Measurements from ENCODE around the gene NUP93. TPM values are rescaled to one million over a fixed set of nuclear protein-coding genes. Genes with fewer than 3 reads are reported as not detected.

The NUP93 gene
- polyA plus RNA-seq, 6 donors from 2014 or later = 54.7 to 72.7 (median 66.8) TPM

DNA sequence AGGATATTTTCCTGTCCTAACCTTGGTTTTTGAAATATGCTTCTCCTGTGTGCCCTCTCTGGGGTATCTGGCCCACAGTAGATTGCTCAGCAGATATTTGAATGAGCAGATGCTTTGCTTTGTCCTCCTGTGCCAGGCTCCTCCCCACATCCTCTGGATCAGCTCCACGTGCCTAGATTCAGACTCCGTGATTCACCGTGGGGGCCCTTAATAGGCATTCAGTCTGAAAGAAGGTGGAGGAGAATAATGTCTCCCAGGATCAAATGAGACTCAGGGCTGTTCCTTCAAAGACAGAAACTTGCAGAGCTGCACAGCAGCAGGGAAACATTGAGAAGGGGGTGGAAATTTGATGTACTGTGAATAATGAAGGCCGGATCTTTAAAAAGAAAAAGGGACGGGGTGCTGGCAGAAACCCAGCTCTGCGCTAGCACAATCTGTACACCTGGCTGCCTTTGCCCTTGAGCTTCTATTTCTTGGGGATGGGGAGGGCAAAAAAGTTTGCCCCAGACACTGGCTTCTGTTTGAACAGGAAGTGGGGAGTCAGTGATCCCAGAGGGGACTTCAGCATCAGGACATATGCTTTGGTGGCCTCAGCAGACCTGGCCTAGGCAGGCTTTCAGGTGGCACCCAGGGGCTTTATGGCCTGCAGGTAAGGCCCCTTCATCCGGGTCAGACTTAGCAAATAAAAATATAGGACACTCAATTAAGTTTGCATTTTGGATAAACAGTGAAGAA is 119.2 kb downstream of the NUP93 start:
- H3K4me3 Mint-ChIP-seq = no peak overlapping the region
- H3K9me3 Mint-ChIP-seq = peaks cover 0 to 2% (median 0%) of the 10 kb centered on the region in 7 donors
- peak overlapping the region in 4 of 6 donors; percentile 16 to 85 (median 74) for H3K27ac Mint-ChIP-seq
- ATAC-seq (ENCODE audit: low read depth in 2 of 2) = no peak
- peaks cover 15 to 28% (median 17%) of the 10 kb centered on the region in 3 donors for H3K4me1 Mint-ChIP-seq
- no peak for DNase-seq
- no peaks in the 10 kb centered on the region for H3K27me3 Mint-ChIP-seq
- peaks cover under 1 to 4% of the 10 kb centered on the region in 2 donors for H3K36me3 Mint-ChIP-seq

GRCh38 chr16:56849690-56850680 is 120.1 kb downstream of the NUP93 start:
- ATAC-seq (ENCODE audit: low read depth in 2 of 2) (no peak), DNase-seq (no peak)
- H3K27me3 Mint-ChIP-seq = no peaks in the 10 kb centered on the region
- H3K9me3 Mint-ChIP-seq = peaks cover 0 to 2% (median 0%) of the 10 kb centered on the region in 7 donors
- H3K27ac Mint-ChIP-seq = peak overlapping the region in 3 of 6 donors; percentile 43 to 49 (median 47)
- peaks cover 15 to 28% (median 17%) of the 10 kb centered on the region in 3 donors for H3K4me1 Mint-ChIP-seq
- H3K36me3 Mint-ChIP-seq = no peaks in the 10 kb centered on the region
- H3K4me3 Mint-ChIP-seq = no peak overlapping the region

- no peaks in the 10 kb centered on the region for H3K27me3 Mint-ChIP-seq
- H3K4me1 Mint-ChIP-seq = peaks cover 13 to 25% (median 17%) of the 10 kb centered on the region in 3 donors
- H3K36me3 Mint-ChIP-seq = no peaks in the 10 kb centered on the region
- H3K27ac Mint-ChIP-seq = no peak overlapping the region
- peaks cover 0 to 2% (median 0%) of the 10 kb centered on the region in 7 donors for H3K9me3 Mint-ChIP-seq
- H3K4me3 Mint-ChIP-seq = no peak overlapping the region
- ATAC-seq (ENCODE audit: low read depth in 2 of 2) (no peak), DNase-seq (no peak)
Observed at GRCh38 chr16:56851671-56852400, 121.9 kb downstream of the NUP93 start.

GRCh38 chr16:56852401-56852730 is 122.4 kb downstream of the NUP93 start:
- Mint-ChIP-seq H3K4me3 (no peak overlapping the region), H3K36me3 (no peaks in the 10 kb centered on the region), H3K9me3 (peaks cover 0 to 2% (median 0%) of the 10 kb centered on the region in 7 donors), H3K4me1 (peaks cover 10 to 20% (median 17%) of the 10 kb centered on the region in 3 donors), H3K27me3 (no peaks in the 10 kb centered on the region), H3K27ac (peak overlapping the region in 1 of 6 donors; percentile 24)
- ATAC-seq (ENCODE audit: low read depth in 2 of 2) (no peak), DNase-seq (no peak)

DNA sequence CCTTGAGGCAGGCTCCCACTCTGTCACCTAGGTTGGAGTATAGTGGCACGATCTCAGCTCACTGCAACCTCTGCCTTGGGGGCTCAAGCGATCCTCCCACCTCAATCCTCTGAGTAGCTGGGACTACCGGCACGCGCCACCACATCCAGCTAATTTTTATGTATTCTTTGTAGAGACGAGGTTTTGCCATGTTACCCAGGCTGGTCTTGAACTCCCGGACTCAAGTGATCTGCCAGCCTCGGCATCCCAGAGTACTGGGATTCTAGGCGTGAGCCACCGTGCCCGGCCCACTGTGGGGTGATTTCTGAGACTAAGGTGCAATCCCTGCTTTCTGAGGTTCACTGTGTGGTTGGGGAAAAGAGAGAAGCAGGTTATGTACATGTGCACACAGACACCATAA is 123.0 kb downstream of the NUP93 start:
- ATAC-seq (ENCODE audit: low read depth in 2 of 2) = no peak
- peaks cover 4 to 14% (median 11%) of the 10 kb centered on the region in 3 donors for H3K4me1 Mint-ChIP-seq
- no peaks in the 10 kb centered on the region for H3K27me3 Mint-ChIP-seq
- no peak overlapping the region for H3K27ac Mint-ChIP-seq
- H3K9me3 Mint-ChIP-seq = no peaks in the 10 kb centered on the region
- no peak overlapping the region for H3K4me3 Mint-ChIP-seq
- DNase-seq = no peak
- H3K36me3 Mint-ChIP-seq = no peaks in the 10 kb centered on the region

DNA sequence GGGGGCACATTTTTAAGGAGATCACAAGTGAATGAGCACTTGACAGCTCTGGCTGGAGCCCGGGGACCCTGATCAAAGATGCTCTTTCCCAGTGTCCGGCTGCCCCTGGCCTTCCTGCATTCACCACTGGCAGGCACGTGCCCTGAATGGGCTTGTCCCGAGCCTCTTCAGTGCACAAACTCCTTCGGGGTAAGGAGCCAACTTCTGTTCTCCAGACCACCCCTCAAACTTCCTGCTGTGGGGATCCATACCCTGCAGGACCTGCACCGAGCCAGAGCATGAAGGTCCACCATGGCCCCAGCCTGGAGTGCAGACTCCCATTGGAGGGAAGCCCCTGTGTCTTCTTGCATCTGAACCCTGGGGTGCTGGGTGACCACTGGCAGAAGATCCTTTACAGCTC is 125.3 kb downstream of the NUP93 start:
- ATAC-seq (ENCODE audit: low read depth in 2 of 2) (no peak), DNase-seq (no peak)
- H3K27me3 Mint-ChIP-seq = no peaks in the 10 kb centered on the region
- peaks cover 0 to under 1% (median 0%) of the 10 kb centered on the region in 7 donors for H3K9me3 Mint-ChIP-seq
- H3K36me3 Mint-ChIP-seq = no peaks in the 10 kb centered on the region
- no peak overlapping the region for H3K4me3 Mint-ChIP-seq
- peaks cover 11 to 15% (median 12%) of the 10 kb centered on the region in 3 donors for H3K4me1 Mint-ChIP-seq
- no peak overlapping the region for H3K27ac Mint-ChIP-seq

- ATAC-seq (ENCODE audit: low read depth in 2 of 2) (no peak), DNase-seq (no peak)
- Mint-ChIP-seq H3K4me3 (no peak overlapping the region), H3K36me3 (no peaks in the 10 kb centered on the region), H3K27me3 (no peaks in the 10 kb centered on the region), H3K27ac (peak overlapping the region in 1 of 6 donors; percentile 11), H3K4me1 (peaks cover 16 to 22% (median 19%) of the 10 kb centered on the region in 3 donors), H3K9me3 (peaks cover 0 to 2% (median 0%) of the 10 kb centered on the region in 7 donors)
Observed at GRCh38 chr16:56855946-56856345, 126.0 kb downstream of the NUP93 start.

DNA sequence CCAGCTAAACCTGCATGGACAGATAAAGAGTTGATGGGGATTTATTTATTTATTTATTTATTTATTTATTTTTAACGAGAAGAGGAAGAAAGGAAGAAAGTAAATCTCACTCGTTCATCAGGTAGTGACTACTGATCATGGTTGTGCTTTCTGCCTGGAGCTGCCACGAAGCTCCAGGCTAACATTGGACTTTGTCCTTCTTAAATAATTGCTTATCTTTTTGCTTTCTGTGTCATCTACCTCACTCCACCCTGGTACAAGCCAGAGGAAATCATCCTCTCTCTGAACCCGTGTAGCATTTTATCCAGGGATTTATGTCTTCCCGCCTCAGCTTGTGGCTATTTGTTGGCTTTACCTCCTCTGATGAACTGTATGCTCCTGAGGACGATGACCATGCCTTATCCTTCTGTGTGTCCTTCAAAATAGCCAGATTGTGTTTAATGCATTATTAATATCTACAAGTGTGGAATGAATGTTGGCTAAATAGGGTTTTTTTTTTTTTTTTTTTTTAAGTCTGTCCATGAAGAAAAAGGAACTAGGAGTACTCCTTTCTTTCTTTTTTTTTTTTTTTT is 127.0 kb downstream of the NUP93 start:
- H3K4me3 Mint-ChIP-seq = no peak overlapping the region
- H3K36me3 Mint-ChIP-seq = no peaks in the 10 kb centered on the region
- peaks cover 14 to 28% (median 28%) of the 10 kb centered on the region in 3 donors for H3K4me1 Mint-ChIP-seq
- peak overlapping the region in 2 of 6 donors; percentile 33 to 72 for H3K27ac Mint-ChIP-seq
- no peak for DNase-seq
- no peak for ATAC-seq (ENCODE audit: low read depth in 2 of 2)
- no peaks in the 10 kb centered on the region for H3K27me3 Mint-ChIP-seq
- peaks cover 0 to 2% (median 0%) of the 10 kb centered on the region in 7 donors for H3K9me3 Mint-ChIP-seq

GRCh38 chr16:56858374-56858773 is 128.4 kb downstream of the NUP93 start:
- peak overlapping the region in 2 of 6 donors; percentile 69 to 87 for H3K27ac Mint-ChIP-seq
- no peaks in the 10 kb centered on the region for H3K27me3 Mint-ChIP-seq
- peaks cover 0 to 2% (median 0%) of the 10 kb centered on the region in 7 donors for H3K9me3 Mint-ChIP-seq
- ATAC-seq (ENCODE audit: low read depth in 2 of 2) (no peak), DNase-seq (no peak)
- no peaks in the 10 kb centered on the region for H3K36me3 Mint-ChIP-seq
- peak overlapping the region in 3 of 8 donors; percentile 15 to 73 (median 32) for H3K4me3 Mint-ChIP-seq
- H3K4me1 Mint-ChIP-seq = peaks cover 12 to 30% (median 28%) of the 10 kb centered on the region in 3 donors

- Mint-ChIP-seq H3K27me3 (no peaks in the 10 kb centered on the region), H3K36me3 (no peaks in the 10 kb centered on the region), H3K4me1 (peaks cover 12 to 30% (median 28%) of the 10 kb centered on the region in 3 donors), H3K4me3 (peak overlapping the region in 1 of 8 donors; percentile 76), H3K9me3 (peaks cover 0 to 2% (median 0%) of the 10 kb centered on the region in 7 donors), H3K27ac (peak overlapping the region in 5 of 6 donors; percentile 74 to 98 (median 85))
- no peak for ATAC-seq (ENCODE audit: low read depth in 2 of 2)
- DNase-seq = no peak
Observed at GRCh38 chr16:56859636-56860035, 129.7 kb downstream of the NUP93 start.

- Mint-ChIP-seq H3K9me3 (peaks cover 0 to 2% (median 0%) of the 10 kb centered on the region in 7 donors), H3K27ac (peak overlapping the region; percentile 71 to 98 (median 94)), H3K36me3 (no peaks in the 10 kb centered on the region), H3K4me1 (peaks cover 12 to 30% (median 28%) of the 10 kb centered on the region in 3 donors), H3K4me3 (peak overlapping the region in 7 of 8 donors; percentile 66 to 84 (median 77)), H3K27me3 (no peaks in the 10 kb centered on the region)
- DNase-seq (peak; percentile 68), ATAC-seq (ENCODE audit: low read depth in 2 of 2) (peak; percentile 93 to 94)
Observed at GRCh38 chr16:56860226-56861020, 130.5 kb downstream of the NUP93 start.

GRCh38 chr16:56861092-56861610 is 131.2 kb downstream of the NUP93 start:
- Mint-ChIP-seq H3K4me3 (peak overlapping the region in 4 of 8 donors; percentile 20 to 84 (median 79)), H3K4me1 (peaks cover 12 to 30% (median 28%) of the 10 kb centered on the region in 3 donors), H3K27ac (peak overlapping the region; percentile 71 to 97 (median 92)), H3K27me3 (no peaks in the 10 kb centered on the region), H3K9me3 (peaks cover 0 to 2% (median 0%) of the 10 kb centered on the region in 7 donors), H3K36me3 (no peaks in the 10 kb centered on the region)
- no peak for DNase-seq
- no peak for ATAC-seq (ENCODE audit: low read depth in 2 of 2)

Measured in naive B cell (primary cell).